ENCODE data around the gene ULBP3.
"Not testable (repeated sequence)": the region's sequence is repeated elsewhere in the genome, so short reads cannot be mapped to it uniquely, and the experiment has no call there.

The ULBP3 gene

DNA sequence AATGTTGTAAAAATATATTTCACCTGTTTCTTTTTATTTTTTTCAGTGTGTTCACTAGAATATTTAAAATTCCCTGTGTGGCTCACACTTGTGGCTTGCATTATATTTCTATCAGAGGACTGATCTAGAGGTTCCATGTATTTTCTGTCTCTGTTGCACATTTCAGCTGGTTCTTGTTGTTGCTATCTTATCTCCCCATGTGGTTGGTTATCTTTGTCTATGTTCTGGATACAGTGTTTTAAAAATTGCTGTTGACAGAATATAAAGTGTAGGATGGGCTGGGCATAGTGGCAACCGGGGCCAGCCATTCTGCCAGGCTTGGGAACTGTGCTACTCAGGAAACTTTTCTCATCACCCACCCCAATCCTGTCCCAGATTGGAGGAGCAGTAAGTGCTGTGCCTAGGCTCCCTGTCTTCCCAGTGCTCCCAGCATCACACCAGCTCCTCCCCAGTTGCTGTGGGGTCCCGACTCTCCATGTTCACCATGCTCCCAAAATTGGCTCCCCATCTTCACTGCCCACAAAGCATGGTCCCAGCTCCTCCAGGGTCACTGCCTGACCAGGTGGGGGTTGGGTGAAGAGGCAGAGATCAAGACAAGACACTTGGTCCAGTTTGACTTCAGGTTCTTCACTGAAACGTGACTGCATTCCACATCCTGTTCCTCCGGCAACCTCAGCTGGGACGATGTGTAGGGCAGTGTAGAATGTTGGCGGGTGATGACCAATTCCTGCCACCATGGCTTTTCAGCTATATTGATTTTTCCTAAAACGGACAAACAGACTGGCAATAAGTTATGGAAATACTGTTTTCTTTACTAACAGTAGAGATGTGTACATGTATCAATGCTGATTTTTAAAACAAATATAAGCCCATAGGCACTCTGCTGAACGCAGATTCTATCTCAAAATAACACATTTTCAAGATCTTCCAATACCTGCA, 55.8 kb downstream of the ULBP3 start:
- in situ Hi-C loops (cut with HindIII; ENCODE audit: low pct_unique_long_range_greater_than_20kb, low sequenced_read_pairs): not testable (repeated sequence)

More for the DNA sequence above, 55.8 kb downstream of the ULBP3 start:
- not testable (repeated sequence) for DNase-seq (ENCODE audit: low read depth in 1 of 2, low spot score in 1 of 2)
